ENCODE data around the gene TAL1. TPM values are rescaled to one million over a fixed set of nuclear protein-coding genes. Genes with fewer than 3 reads are reported as not detected.

TAL1 gene
- total and polyA plus RNA-seq, 2 donors (not counting 3 experiments of a cell fraction or from before 2014, with no cell fraction given), result 36.7 to 52.4 TPM

GRCh38 chr1:47238935-47239592 lies 7.0 kb upstream of the TAL1 start:
- ChIA-PET POLR2A (no interaction called here), CTCF (interaction anchor here (1.8 kb wide), 1 partner anchor 60 kb away, joined by 5 to 8 read pairs; no protein-coding TSS in a partner anchor)
- Histone ChIP-seq H3K79me2 (ENCODE audit: control insufficient read depth, insufficient read depth, low read length) (no peaks in the 10 kb centered on the region), H3K27ac (ENCODE audit: insufficient read depth, low read depth, low read length) (no peak overlapping the region), H3K9ac (replicated peaks; ENCODE audit: extremely low read depth, insufficient read depth, low read length) (no peak overlapping the region), H3K4me2 (ENCODE audit: insufficient read depth, low read length) (no peak overlapping the region), H3K9me1 (replicated peaks; ENCODE audit: control insufficient read depth, extremely low read depth, insufficient read depth, low read length) (no peaks in the 10 kb centered on the region), H3K4me1 (ENCODE audit: control insufficient read depth, extremely low read depth, insufficient read depth, low read length) (peaks cover 42% of the 10 kb centered on the region), H3K27me3 (ENCODE audit: control insufficient read depth in 2 of 2, insufficient read depth in 2 of 2, low read length in 2 of 2) (no peaks in the 10 kb centered on the region), H2AFZ (ENCODE audit: low read depth, low read length) (no peak overlapping the region), H3K36me3 (ENCODE audit: control insufficient read depth in 2 of 2, extremely low read depth in 1 of 2, insufficient read depth in 2 of 2, low read length in 2 of 2) (no peaks in the 10 kb centered on the region), H3K4me3 (replicated peaks in 1 of 3; ENCODE audit: insufficient read depth in 1 of 3, low read depth in 1 of 3, low read length in 3 of 3) (no peak overlapping the region), H4K20me1 (replicated peaks; ENCODE audit: control insufficient read depth, extremely low read depth, insufficient read depth, low read length) (no peaks in the 10 kb centered on the region), H3K9me3 (replicated peaks; ENCODE audit: control insufficient read depth, insufficient read depth, low read length) (no peaks in the 10 kb centered on the region)
- DNase-seq (ENCODE audit: low read depth, low spot score) (no peak), FAIRE-seq (no peak)
- intact Hi-C loops (cut with micrococcal nuclease) (no loop called here), dilution Hi-C loops (cut with MboI; ENCODE audit: extremely low pct_ligation_motif_present, low sequenced_read_pairs) (no loop called here)
- no TSS peak for BruUV-seq (replicated peaks)
- TF ChIP-seq EZH2 (IDR thresholded peaks at IDR 0.05; ENCODE audit: borderline replicate concordance, low read depth, low read length, severe bottlenecking), result no peak
- no peak for TF ChIP-seq POLR2A (IDR thresholded peaks at IDR 0.05; ENCODE audit: low read depth, low read length)
- no peak for TF ChIP-seq MAX (IDR thresholded peaks at IDR 0.05; ENCODE audit: insufficient read depth, insufficient read length)
- TF ChIP-seq GATA2 (IDR thresholded peaks at IDR 0.05; ENCODE audit: insufficient read depth, insufficient read length, low read depth, low read length), result no peak
- no peak for TF ChIP-seq MYC (IDR thresholded peaks at IDR 0.05; ENCODE audit: low read depth, low read length)
- no peak for TF ChIP-seq CTCF (IDR thresholded peaks at IDR 0.05; ENCODE audit: extremely low read depth in 1 of 2, insufficient read depth in 1 of 2, low read depth in 1 of 2, low read length in 2 of 2)
- no peak for TF ChIP-seq JUN (IDR thresholded peaks at IDR 0.05; ENCODE audit: borderline replicate concordance, insufficient read depth, insufficient read length, low read depth)
- TF ChIP-seq FOS (IDR thresholded peaks at IDR 0.05; ENCODE audit: borderline replicate concordance, insufficient read depth, low read length), result no peak
- no peak for TF ChIP-seq POLR2AphosphoS5 (IDR thresholded peaks at IDR 0.05; ENCODE audit: insufficient read depth, low read depth, low read length)
